Activated naive CD8-positive, alpha-beta T cell treated with anti-CD3 and anti-CD28 coated beads, Interleukin-2, amount 50 U/mL, for 16 hours (primary cell): ENCODE results near the gene CYSRT1.
"Not testable (repeated sequence)": the region's sequence is repeated elsewhere in the genome, so short reads cannot be mapped to it uniquely, and the experiment has no call there.

ENCODE experiments used
- DNase-seq: peaks from one replicate; pipeline ENCODE4 v3.0.0-alpha.2; 2020; ENCODE audit warnings: low read depth, low spot score

Gene CYSRT1

GRCh38 chr9:137251490-137252268 lies 26.7 kb downstream of the CYSRT1 start:
- no peak for DNase-seq

GRCh38 chr9:137252555-137253506 lies 27.9 kb downstream of the CYSRT1 start:
- no peak for DNase-seq

- DNase-seq, result no peak
Observed at GRCh38 chr9:137253717-137254623, 29.0 kb downstream of the CYSRT1 start.

GRCh38 chr9:137254624-137255447 lies 29.9 kb downstream of the CYSRT1 start, which contains the start of gene NELFB:
NELFB (plus strand) TSS chr9:137255327.
- peak; percentile 90 for DNase-seq

- DNase-seq, result no peak
Observed at GRCh38 chr9:137255448-137256114, 30.6 kb downstream of the CYSRT1 start.

GRCh38 chr9:137256362-137256761 lies 31.4 kb downstream of the CYSRT1 start:
- no peak for DNase-seq

GRCh38 chr9:137256856-137257255 lies 31.9 kb downstream of the CYSRT1 start:
- no peak for DNase-seq

GRCh38 chr9:137262173-137262908 lies 37.4 kb downstream of the CYSRT1 start:
- not testable (repeated sequence) for DNase-seq

- DNase-seq, result no peak
Observed at GRCh38 chr9:137262909-137263285, 37.9 kb downstream of the CYSRT1 start.

GRCh38 chr9:137263506-137263905 lies 38.5 kb downstream of the CYSRT1 start:
- DNase-seq, result no peak

- DNase-seq, result no peak
Observed at GRCh38 chr9:137264067-137264466, 39.1 kb downstream of the CYSRT1 start.

- no peak for DNase-seq
Observed at GRCh38 chr9:137265496-137266161, 40.7 kb downstream of the CYSRT1 start.

- no peak for DNase-seq
Observed at GRCh38 chr9:137266162-137266527, 41.2 kb downstream of the CYSRT1 start.

- no peak for DNase-seq
Observed at GRCh38 chr9:137266585-137267453, 41.8 kb downstream of the CYSRT1 start.

GRCh38 chr9:137267933-137268355 lies 43.0 kb downstream of the CYSRT1 start:
- DNase-seq, result no peak

GRCh38 chr9:137268538-137269201 lies 43.7 kb downstream of the CYSRT1 start:
- DNase-seq, result no peak

GRCh38 chr9:137269231-137269772 lies 44.3 kb downstream of the CYSRT1 start:
- no peak for DNase-seq
